Measurements from ENCODE around the gene MPG.

MPG gene

DNA sequence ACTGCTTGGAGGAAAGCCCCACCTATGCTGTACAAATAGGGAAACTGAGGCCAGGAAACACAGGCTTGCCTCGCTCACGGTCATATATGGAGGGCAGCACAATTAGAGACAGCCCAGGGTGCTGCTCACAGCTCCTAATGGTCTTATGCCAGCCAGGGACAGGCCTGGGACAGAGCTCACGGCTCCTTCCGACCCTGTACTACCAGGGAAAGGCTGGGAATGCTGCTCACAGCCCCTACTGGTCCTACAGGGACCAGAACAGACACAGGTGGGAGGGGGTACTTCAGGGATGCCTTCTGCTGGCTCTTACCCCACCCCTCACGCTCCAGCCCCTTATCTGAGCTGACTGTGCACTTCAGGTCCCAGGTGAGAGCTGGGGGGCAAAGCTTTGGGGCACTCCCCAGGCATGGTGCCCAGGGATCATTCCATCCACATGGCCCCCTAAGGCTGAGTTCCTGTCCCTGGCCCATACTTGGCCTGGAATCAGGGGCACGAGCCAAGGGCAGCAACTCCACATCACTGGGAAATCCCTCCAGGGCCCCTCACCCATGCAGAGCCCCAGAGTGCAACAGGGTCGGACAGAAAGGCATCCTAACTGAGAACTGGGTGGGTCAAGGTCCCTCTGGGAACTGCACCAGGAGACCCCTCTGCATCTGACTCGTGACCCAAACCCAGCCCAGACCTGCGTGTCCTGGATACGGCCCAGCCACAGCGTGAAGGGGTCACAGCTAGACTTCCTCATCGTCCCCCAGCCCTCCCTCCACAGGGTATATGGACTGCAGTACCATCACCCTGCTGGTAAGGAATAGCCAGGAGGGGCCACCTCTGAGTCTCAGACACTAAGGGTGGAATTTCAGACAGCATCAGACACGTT lies 11.5 kb upstream of the MPG start:
- DNase-seq, result no peak

DNA sequence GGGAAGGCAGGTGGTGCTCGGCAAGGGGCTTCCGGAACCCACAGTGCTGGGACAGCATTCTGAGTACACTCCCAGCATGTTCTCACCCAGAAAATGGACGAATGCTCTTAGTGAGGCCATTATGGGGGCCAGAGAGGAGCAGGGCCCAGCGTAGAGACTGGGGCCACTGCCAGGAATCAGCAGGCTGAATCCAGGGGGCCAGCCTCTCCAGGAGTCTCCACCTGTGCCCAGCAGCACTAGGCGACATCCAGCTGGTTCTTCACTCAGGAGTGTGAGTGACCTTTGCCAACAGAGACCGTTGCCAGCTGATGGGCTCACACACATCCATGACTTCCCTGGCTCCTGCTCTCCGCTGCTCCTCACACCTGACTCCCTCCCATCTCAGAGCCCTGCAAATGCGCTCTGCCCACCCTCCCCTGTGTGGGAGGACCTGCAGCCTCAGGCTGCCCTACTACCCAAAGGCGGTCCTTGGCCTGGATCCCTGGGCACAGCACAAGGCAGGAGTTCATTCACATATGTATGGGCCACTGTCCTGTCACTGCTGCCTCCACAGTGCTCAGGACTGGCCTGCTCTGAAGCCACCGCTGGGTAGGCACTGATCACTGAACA lies 10.7 kb upstream of the MPG start:
- DNase-seq, result no peak

DNA sequence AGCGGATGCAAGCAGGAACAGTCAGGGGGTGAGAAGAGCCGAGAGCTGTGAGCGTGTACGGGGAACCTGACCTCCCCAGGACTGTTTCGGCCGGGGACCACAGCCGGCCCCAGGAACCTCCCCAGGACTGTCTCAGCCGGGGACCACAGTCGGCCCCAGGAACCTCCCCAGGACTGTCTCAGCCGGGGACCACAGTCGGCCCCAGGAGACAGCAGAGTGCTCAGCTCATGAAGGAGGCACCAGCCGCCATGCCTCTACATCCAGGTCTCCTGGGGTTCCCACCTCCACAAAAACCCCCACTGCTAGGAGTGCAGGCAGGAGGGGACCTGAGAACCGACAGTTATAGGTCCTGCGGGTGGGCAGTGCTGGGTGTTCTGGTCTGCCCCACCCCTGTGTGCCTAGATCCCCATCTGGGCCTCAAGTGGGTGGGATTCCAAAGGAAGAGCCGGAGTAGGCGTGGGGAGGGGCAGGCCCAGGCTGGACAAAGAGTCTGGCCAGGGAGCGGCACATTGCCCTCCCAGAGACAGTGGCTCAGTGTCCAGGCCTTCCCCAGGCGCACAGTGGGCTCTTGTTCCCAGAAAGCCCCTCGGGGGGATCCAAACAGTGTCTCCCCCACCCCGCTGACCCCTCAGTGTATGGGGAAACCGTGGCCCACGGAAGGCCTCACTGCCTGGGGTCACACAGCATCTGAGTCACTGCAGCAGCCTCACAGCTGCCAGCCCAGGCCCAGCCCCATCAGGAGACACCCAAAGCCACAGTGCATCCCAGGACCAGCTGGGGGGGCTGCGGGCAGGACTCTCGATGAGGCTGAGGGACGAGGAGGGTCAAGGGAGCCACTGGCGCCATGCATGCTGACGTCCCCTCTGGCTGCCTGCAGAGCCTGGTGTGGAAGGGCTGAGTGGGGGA lies 9.9 kb upstream of the MPG start:
- DNase-seq, result no peak

DNA sequence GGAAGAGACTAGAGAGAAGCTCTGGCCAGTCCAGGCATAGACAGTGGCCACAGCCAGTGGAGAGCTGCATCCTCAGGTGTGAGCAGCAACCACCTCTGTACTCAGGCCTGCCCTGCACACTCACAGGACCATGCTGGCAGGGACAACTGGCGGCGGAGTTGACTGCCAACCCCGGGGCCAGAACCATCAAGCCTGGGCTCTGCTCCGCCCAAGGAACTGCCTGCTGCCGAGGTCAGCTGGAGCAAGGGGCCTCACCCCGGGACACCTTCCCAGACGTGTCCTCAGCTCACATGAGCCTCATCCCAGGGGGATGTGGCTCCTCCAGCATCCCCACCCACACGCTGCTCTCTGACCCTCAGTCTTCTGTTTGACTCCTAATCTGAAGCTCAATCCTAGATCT lies 8.8 kb upstream of the MPG start:
- DNase-seq, result no peak

GRCh38 chr16:71210-71539 lies 6.8 kb upstream of the MPG start:
- no peak for DNase-seq

DNA sequence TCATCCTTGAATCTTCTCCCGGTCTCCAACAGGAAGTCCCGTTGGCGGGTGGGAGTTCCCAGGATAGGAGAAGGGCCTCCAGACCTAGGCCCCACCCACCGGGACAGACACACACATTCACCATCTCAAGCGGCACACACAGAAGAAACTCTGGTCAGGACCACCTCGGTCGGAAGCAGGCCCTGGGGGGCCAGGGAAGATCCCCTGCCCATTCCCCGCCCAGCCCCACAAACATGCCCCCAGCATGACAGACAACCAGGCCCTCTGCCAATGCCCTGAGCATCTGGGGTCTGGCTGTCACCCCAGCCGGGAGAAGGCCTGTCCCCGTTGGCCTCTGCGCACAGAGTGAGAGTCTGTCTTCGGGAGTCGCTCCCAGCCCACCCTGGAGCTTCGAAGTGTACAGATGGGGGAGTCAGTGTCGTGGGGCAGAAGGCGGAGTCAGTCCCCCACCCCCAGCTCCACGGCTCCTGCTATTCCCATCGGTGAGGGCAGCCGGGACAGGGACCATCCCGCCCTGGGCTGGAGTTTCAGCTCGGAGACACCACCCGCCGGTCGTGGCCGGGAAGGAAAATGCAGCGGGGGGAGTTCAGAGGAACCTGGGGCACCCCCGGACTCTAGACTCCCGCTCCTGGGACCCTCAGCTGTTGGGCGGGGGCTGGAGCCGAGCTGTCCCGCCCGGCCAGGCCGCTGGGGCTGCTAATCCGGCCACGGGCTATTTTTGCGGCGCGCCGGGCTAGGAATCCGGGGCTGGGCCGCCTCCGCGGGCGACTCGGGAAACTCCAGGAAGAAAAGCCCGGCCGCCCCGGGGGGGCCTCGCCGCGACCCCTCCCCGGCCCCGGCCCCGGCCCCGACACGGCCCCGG lies 6.3 kb upstream of the MPG start:
- DNase-seq, result no peak

GRCh38 chr16:72561-73548 lies 5.2 kb upstream of the MPG start, which contains the start of gene RHBDF1:
TSS of gene RHBDF1 (minus strand) at chr16:72631. CDS start at chr16:65015, 7,616 bp downstream.
- no peak for DNase-seq

- DNase-seq, result no peak
These were observed 3.8 kb upstream of the MPG start for GRCh38 chr16:74051-74746.

DNA sequence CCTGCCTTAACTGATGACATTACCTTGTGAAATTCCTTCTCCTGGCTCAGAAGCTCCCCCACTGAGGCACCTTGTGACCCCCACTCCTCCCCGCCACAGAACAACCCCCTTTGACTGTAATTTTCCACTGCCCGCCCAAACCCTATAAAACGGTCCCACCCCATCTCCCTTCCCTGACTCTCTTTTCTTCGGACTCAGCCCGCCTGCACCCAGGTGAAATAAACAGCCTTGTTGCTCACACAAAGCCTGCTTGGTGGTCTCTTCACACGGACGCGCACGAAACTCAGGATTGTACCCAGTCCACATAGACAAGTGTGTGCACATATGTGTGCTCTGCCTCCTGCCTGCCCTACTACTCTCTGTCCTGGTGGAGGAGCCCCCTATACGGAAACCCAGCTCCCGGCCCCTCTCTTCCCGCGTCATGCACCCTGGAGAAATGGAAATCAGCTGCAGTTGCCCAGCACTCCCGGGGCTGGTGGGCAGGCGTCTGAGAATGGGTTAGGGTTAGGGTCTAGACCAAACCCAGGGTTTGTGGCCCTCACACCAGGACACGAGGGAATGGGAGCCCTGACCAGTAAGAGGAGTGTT lies 3.2 kb upstream of the MPG start:
- no peak for DNase-seq

DNA sequence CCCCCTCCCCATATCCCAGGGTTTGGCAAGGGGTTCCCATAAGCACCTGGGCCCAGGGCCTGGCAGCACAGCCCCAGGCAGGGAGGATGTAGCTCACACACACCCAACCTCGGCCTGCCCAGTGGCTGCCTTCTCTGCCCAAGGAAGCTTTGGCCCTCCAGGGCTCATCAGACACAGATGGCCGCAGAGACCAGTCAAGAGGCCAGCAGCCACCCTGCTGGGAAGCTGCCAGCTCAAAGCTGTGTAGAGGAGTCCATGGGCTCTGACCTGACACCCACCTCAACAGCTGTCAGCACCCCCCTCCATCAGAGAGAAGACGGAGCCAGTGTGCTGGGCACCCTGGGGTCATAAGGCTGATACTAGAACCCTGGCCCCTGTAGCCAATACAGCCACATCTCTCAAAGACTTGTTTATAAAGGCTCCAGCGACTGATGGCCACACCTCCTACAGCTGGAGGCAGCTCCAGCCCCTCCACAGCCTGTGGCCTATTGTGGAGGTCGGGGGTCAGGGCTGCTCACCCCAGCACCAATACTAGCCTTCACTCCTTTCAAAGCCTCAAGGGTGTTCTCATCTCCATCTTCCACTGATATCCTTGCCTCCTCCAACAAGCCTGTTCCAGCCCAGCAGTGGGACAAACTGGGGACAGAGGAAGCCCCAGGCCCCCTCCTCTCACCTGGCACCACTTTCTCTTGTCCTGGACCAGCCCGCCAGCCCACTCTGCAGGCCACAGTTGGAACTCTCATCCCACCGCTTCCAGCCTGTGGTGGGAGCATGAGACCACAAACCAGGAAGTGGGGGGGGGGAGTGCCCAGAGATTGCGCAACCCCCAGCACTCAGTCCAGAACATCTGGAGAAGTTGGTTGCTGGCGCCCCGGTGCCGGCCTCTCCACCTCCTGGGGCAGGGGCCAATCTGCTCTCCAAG lies 2.2 kb upstream of the MPG start:
- DNase-seq, result no peak

DNA sequence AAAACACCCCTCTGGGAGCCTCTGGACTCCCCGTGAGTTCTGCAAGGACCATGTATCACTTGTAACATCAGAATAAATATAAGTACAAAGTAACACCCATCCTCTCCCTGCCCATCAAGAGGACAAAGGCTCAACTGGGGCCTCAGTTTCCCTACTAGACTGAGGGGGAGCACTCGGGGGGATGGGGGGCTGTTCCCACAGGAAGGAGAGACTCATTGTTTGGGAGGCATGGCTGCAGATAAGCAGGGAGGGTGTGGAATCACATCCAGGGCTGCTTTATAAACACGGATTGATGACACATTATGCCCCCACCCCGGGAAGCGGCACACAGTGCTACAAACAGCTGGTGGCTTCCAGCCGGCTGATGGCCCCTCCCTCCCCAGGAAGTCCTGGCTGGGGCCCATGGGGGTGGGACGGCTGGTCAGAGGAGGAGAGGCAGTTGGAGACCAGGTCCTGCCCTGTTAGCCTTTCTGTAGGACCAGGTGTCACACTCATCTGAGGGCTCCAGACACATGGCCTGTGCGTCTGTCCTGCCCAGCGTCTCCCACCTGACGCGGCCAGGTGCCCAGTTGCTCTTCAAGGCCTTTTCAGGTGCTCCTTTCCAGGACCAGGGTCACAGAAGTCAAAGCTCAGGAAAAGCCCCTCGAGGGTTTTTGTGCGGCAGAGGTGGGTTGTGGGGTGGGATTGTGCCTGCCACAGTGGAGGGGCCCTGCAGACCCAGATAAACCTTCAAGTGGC lies 1.3 kb upstream of the MPG start:
- no peak for DNase-seq

DNA sequence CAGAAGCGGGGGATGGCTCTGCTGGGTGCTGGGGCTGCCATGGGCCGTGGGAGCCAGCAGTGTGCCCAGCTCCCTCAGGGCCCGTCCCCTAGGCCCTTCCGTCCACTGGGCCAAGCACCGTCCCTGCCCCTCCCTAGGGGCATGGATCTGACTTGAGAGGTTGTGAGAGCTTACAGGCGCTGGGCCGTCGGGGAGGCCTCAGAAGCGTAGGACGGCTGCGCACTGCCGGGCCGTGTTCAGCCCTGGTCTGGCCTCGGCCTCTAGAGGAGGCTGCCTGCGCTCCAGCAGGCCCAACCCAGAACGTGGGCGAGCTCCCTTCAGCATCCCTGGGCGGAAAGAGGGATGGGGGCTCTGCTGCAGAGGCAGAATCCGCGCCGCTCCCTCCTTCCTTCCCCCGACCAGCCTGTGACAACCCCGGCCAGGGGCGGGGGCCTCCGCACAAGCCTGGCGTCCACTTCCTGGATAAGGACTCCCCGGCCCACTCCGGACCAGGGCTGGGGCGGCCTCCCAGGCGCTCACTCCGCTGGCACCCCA lies 685 bp upstream of the MPG start:
- no peak for DNase-seq

DNA sequence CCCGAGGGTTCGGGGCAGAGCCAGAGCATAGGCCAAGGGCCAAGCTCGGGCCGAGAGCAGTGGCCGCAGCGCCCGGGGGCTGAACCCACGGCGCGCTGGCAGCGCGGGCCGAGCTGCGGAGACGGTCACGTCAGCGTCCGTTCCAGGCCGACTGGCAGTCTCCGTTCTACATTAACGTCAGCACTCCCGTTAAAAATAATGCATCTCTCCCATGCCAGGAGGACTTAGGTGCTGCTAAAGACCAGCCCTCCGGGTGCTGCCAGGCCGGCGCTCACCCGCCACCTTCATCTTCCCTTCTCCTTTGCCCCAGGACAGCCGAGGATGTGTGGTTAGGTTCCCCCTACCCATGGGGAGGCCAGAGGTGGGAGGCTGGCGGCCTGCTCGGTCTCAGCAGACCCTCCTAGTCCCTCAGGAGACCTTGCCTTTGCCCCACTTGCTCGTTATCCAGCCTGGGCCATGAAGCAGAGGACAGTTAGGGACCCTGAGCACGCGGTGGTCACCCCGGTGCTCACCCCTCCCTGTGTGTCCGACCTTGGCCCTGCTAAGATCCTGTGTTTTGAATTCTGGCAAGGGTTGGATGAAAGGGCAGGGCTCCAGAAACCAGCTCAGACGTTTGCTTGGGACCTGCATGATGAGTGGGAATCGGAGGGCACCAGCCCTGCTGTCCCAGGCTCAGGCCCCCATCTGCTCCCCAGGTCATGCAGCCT lies 572 bp downstream of the MPG start:
- DNase-seq, result no peak

DNA sequence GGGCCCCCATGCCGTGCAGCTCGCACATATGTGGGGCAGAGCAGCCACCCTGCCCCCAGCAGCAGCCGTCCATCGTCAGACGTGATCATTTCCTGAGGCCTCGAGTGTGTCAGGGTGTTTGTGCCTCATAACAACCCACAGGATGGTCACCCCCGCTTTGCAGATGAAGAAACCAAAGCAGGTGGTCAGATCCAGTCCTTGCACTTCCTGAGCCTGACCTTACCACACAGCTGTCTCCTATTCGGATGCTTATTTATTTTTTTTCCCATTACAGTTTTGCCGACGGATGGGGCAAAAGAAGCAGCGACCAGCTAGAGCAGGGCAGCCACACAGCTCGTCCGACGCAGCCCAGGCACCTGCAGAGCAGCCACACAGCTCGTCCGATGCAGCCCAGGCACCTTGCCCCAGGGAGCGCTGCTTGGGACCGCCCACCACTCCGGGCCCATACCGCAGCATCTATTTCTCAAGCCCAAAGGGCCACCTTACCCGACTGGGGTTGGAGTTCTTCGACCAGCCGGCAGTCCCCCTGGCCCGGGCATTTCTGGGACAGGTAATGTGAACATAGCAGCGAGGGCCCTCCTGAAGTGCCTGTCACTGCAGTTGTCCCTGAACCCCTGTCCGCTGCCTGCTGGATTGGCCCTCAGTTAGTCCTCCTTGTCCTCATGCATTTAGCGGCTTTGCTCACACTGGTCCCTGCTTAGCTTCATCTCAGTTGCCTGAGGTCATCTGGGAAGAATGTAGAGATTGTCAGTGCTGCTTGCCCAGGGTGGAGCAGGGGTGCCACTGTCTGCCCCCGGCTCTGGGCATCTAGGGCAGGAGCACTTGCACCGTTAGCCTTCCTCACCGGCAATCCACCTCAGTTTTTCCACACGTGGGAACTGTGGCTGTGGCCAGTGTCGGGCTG lies 1.4 kb downstream of the MPG start:
- DNase-seq, result no peak

- no peak for DNase-seq
These were observed 5.1 kb downstream of the MPG start for GRCh38 chr16:83060-83603.

Measured in NCI-H2227 treated with DMSO at 0.1 percent for 48 hours (cell line).